Peyer's patch (tissue), 4 donors: ENCODE results near the gene MGAT2.

Source experiments
- CTCF ChIP-seq, 6 experiments: fragments of 450-650 bp in 4 of 6; fragments of 200-600 bp in 2 of 6; sonication (generic) in 1 of 6; IDR thresholded peaks; one replicate each; pipeline ENCODE4 v1.5.1; 2017 to 2019; ENCODE audit warnings: antibody characterized with exemption in 6 of 6, mild to moderate bottlenecking in 3 of 6, moderate library complexity in 1 of 6
- POLR2A ChIP-seq, 2 donors: fragments of 450-650 bp; IDR thresholded peaks; one replicate each; pipeline ENCODE4 v1.5.1; 2017; ENCODE audit warnings: antibody characterized with exemption in 2 of 2, mild to moderate bottlenecking in 2 of 2, moderate library complexity in 2 of 2

GRCh38 chr14:49586673-49587460, 33.7 kb upstream of the MGAT2 start:
- TF ChIP-seq POLR2A (IDR thresholded peaks at IDR 0.05) (no peak), CTCF (IDR thresholded peaks at IDR 0.05) (peak; percentile 75 to 98 (median 97))
